Fibroblast of upper back skin (primary cell): ENCODE data around the gene CPTP.

Experiments used
- DNase-seq: peaks from one replicate; pipeline ENCODE4 v3.0.0-alpha.2; 2013

Gene CPTP

DNA sequence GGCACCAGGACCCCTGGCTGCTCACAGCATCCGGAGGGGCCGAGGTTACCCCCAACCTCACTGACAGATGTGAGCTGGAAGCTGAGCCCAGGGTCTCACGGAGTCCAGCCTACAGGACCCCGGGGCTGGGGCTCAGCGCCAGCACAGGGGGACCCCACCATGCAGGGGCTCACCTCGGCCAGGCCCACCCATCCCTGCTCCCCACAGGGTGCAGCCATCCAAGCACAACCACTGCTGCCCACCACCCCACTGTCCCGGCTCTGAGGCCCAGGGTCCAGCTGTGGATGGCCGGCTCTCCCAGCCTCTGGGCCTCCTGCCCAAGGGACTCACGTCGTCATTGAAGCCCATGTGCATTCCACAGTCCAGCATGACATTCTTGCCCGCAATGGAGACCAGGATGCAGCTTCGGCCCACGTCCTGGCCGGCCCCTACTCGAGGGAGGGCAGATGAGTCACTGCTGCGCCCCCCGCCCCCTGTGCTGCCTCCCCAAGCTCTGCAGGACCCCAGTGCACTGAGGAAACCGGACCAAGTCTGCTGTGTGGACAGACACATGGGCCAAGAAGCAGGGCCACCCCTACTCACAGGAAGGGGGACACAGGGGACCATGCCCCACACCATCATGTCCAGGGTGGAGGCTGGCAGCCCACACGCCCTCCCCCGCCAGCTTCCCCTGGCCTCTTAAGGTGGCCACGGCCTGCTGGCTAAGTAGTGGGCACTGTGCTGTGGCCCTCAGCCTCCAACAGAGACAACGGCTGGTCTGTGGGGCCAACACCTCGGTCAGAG is 3.7 kb upstream of the CPTP start:
- no peak for DNase-seq

DNA sequence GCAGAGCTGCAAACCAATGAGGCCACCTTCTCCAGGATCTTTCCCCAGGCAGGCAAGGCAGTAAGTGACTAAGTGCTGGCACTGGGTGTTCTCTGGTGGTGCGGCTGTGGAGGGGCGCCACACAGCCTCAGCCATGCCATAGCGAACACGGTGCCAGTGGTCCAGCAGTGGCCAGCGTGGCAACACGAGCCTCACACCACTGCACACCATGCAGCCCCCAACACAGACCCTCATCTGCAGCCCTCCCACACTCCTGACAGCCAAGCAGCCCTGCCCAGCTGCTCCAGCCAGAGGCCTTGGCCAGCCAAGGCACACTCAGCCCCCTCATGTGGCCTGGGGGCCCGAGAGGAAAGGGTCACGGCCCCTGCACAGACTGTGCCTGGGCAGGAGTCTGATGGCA is 3.1 kb upstream of the CPTP start:
- no peak for DNase-seq

DNA sequence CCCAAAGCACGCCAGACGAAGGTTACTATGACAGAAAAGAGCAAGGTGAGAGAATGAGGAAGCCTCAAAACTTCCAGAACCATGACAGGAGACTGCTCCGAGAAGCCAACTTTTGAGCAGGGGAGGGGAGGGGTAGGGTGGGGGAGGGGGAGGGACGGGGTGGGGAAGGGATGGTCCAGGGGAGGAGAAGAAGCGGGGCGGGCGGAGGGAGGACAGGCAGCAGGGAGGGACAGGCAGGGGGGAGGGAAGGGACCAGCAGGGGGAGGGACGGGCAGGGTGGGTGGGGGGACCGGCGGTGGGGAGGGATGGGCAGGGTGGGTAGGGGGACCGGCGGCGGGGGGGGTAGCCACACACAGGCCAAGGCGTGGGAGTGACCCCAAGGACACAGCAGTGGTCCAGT is 2.2 kb upstream of the CPTP start:
- DNase-seq, result no peak

DNA sequence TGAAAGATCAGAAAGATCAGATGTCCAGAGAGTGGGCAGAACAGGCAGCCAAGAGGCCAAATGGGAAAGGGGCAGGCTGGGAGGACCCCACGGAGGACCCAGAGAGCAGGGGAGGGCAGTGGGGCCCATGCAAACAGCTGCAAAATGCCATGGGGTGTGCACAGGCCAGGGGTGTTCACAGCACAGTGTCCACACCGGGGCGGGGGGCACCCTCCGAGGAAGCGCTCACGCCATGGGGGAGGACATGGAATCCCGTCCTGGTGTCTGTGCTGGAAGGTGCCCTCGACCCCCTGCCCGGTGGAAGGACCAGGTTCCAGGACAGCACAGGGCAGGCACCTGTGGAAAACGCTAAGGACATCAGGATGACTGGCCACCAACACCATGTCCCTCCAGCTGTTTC is 1.6 kb upstream of the CPTP start:
- DNase-seq, result no peak

DNA sequence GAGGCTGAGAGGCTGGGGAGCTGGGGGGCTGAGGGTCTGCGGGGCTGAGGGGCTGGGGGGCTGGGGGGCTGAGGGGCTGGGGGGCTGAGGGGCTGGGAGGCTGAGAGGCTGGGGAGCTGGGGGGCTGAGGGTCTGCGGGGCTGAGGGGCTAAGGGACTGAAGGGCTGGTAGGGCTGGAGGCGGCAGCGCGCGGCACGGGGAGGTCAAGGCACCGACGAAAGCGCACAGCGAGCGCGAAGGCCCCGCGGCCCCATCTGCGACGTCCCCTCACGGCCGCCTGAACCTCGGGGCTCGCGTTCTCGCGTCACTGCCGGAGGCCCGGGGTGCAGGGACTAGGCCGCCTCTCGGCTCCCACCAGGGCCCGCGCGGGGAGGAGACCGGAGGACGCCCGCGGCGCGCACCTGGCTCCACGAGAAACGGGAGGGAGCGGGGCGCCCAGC is 498 bp upstream of the CPTP start:
- no peak for DNase-seq

DNA sequence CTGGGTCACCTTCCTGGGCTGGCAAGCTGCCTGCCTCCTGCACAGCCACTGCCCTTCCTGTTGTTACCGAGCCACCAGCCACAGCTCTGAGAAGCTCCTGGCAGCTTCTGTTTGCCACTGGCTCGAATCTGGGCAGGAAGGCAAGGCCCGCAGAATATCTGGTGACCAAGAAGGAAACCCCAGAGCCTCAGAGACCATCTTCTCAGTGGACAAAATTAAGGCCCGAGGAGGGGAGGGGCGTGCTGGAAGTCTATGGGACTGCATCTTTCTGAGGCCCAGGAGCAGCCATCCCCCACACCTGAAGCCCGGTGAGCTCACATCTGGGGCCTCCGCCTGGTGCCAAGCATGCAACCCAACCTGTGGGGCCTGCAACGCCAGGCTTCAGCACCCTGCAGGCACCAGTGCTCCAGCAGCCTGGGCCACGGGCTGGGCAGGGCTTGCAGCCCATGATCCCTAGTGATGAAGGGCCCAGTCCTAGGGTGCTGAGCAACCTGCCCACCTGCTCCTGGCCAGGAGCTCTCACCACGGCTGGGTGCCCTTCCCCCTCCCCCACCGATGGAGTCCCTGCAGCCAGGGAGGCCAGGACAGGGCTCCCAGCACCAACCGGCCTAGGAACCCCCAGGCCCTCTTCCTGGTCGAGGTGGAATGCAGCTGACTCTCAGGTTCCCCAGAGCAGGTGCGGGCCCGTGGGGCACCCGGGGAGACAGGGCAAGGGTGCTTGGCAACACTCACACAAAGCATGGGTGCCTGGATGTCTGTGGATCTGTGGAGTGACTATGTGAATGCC is 879 bp downstream of the CPTP start:
- DNase-seq, result no peak

DNA sequence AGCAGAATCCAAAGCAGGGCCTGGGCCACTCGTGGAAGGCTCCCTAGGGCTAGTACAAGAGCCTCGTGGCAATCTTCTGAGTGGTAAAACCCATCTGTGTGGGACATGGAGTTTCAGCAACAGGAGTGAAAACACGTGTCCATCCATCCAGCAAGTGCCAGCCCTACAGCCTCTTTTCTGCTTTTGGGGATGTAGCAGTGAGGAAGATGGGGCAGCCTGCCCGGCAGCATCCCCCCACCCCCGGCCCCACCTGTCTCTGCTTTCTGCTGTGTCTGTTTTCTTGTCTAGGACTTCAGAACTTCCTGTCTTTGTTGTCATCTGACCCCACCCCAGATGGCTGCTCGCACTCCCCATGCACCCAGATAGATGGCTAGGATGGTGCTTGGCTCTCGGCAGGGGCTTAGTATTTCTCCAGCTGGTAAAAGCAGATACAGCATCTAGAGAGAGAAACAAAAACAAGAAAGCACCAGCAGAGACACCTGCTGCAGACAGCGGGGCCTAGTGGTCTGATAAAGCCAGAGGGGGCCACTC is 1.5 kb downstream of the CPTP start:
- no peak for DNase-seq

DNA sequence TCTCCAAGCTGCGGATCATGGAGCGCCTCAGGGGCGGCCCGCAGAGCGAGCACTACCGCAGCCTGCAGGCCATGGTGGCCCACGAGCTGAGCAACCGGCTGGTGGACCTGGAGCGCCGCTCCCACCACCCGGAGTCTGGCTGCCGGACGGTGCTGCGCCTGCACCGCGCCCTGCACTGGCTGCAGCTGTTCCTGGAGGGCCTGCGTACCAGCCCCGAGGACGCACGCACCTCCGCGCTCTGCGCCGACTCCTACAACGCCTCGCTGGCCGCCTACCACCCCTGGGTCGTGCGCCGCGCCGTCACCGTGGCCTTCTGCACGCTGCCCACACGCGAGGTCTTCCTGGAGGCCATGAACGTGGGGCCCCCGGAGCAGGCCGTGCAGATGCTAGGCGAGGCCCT is 2.7 kb downstream of the CPTP start:
- DNase-seq, result no peak

DNA sequence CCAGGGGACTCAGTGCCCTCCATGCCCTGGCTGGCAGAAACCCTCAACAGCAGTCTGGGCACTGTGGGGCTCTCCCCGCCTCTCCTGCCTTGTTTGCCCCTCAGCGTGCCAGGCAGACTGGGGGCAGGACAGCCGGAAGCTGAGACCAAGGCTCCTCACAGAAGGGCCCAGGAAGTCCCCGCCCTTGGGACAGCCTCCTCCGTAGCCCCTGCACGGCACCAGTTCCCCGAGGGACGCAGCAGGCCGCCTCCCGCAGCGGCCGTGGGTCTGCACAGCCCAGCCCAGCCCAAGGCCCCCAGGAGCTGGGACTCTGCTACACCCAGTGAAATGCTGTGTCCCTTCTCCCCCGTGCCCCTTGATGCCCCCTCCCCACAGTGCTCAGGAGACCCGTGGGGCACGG is 3.7 kb downstream of the CPTP start:
- no peak for DNase-seq

DNA sequence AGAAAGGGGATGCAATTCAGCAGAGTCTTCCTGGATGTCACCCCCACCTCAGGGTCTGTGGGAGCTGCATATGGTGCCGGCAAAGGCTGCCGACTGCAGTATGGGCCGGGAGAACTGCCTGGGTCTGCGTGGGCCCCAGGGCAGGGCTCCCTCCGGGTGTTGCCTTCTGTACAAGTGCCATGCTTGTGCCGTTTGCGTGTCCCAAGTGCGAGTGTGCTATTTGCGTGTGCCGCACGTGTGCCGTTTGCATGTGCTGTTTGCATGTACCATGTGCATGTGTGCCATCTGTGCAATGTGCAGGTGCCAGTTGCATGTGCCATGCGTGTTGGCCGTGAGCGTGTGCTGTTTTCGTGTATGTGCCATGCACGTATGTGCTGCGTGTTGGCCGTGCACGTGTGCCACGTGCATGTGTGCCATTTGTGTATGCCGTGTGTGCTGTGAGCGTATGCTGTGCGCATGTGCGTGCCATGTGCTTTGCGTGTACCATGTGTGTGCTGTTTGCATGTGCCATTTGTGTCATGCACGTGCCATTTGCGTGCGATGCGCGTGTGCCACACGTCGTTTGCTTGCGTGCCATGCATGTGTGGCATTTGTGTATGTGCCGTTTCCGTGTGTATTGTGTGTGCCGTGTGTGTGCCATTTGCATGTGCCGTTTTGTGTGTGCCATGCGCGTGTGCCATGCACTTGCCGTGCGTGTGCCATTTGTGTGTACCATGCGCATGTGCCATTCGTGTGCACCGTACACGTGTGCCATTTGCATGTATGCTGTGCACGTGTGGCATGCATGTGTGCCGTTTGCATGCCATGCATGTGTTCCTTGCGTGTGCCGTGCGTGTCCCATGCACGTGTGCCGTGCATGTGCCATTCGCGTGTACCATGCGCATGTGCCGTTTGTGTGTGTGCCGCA is 5.0 kb downstream of the CPTP start:
- no peak for DNase-seq

DNA sequence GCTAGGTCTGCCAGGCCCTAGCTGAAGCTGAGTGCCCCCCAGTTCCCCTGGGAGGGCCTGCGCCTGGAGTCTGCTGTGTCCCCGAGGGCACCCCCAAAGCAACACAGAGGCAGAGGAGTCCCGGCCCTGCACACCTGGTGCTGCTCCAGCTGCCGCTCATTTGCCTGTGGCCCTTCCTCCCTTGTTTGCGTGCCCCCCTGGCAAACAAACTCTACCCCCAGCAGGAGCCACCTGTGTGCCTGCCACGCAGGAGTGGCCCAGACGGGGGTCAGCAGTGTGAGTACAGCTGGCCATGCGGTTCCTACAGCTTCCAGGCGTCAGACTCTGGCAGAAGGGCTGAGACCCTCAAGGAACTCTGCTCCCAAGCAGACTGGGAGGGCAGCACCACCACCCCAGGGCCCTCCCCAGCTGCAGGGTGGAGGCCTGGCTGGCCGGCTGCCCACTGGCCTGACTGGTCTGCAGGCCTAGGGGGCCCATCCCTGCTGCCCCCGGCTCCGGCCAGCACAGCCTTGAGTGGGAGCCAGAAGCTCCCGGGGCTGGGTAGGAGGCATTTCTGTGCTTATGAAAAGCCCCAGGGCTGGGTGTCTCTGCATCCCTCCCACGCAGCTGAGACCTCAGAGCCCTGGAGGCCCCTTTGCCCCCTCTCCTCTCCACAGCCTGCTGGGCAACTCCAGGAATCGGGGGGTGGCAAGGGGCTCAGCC is 5.9 kb downstream of the CPTP start:
- DNase-seq, result no peak

DNA sequence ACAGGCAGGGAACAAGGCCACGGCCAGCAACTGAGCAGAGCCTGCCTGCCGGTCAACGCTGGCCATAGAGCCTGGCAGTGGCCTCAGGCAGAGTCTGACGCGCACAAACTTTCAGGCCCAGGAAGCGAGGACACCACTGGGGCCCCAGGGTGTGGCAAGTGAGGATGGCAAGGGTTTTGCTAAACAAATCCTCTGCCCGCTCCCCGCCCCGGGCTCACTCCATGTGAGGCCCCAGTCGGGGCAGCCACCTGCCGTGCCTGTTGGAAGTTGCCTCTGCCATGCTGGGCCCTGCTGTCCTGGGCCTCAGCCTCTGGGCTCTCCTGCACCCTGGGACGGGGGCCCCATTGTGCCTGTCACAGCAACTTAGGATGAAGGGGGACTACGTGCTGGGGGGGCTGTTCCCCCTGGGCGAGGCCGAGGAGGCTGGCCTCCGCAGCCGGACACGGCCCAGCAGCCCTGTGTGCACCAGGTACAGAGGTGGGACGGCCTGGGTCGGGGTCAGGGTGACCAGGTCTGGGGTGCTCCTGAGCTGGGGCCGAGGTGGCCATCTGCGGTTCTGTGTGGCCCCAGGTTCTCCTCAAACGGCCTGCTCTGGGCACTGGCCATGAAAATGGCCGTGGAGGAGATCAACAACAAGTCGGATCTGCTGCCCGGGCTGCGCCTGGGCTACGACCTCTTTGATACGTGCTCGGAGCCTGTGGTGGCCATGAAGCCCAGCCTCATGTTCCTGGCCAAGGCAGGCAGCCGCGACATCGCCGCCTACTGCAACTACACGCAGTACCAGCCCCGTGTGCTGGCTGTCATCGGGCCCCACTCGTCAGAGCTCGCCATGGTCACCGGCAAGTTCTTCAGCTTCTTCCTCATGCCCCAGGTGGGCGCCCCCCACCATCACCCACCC is 6.7 kb downstream of the CPTP start, which contains the start of gene TAS1R3:
TSS of gene TAS1R3 (plus strand) at position 213 of the 898 bp plus-strand sequence. CDS start at position 279, 66 bp downstream.
- DNase-seq, result no peak

DNA sequence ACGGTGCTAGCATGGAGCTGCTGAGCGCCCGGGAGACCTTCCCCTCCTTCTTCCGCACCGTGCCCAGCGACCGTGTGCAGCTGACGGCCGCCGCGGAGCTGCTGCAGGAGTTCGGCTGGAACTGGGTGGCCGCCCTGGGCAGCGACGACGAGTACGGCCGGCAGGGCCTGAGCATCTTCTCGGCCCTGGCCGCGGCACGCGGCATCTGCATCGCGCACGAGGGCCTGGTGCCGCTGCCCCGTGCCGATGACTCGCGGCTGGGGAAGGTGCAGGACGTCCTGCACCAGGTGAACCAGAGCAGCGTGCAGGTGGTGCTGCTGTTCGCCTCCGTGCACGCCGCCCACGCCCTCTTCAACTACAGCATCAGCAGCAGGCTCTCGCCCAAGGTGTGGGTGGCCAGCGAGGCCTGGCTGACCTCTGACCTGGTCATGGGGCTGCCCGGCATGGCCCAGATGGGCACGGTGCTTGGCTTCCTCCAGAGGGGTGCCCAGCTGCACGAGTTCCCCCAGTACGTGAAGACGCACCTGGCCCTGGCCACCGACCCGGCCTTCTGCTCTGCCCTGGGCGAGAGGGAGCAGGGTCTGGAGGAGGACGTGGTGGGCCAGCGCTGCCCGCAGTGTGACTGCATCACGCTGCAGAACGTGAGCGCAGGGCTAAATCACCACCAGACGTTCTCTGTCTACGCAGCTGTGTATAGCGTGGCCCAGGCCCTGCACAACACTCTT is 7.6 kb downstream of the CPTP start:
- DNase-seq, result no peak

DNA sequence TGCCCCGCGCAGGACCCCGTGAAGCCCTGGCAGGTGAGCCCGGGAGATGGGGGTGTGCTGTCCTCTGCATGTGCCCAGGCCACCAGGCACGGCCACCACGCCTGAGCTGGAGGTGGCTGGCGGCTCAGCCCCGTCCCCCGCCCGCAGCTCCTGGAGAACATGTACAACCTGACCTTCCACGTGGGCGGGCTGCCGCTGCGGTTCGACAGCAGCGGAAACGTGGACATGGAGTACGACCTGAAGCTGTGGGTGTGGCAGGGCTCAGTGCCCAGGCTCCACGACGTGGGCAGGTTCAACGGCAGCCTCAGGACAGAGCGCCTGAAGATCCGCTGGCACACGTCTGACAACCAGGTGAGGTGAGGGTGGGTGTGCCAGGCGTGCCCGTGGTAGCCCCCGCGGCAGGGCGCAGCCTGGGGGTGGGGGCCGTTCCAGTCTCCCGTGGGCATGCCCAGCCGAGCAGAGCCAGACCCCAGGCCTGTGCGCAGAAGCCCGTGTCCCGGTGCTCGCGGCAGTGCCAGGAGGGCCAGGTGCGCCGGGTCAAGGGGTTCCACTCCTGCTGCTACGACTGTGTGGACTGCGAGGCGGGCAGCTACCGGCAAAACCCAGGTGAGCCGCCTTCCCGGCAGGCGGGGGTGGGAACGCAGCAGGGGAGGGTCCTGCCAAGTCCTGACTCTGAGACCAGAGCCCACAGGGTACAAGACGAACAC is 8.3 kb downstream of the CPTP start:
- DNase-seq, result no peak

DNA sequence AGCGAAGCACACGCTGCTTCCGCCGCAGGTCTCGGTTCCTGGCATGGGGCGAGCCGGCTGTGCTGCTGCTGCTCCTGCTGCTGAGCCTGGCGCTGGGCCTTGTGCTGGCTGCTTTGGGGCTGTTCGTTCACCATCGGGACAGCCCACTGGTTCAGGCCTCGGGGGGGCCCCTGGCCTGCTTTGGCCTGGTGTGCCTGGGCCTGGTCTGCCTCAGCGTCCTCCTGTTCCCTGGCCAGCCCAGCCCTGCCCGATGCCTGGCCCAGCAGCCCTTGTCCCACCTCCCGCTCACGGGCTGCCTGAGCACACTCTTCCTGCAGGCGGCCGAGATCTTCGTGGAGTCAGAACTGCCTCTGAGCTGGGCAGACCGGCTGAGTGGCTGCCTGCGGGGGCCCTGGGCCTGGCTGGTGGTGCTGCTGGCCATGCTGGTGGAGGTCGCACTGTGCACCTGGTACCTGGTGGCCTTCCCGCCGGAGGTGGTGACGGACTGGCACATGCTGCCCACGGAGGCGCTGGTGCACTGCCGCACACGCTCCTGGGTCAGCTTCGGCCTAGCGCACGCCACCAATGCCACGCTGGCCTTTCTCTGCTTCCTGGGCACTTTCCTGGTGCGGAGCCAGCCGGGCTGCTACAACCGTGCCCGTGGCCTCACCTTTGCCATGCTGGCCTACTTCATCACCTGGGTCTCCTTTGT is 9.1 kb downstream of the CPTP start:
- no peak for DNase-seq

DNA sequence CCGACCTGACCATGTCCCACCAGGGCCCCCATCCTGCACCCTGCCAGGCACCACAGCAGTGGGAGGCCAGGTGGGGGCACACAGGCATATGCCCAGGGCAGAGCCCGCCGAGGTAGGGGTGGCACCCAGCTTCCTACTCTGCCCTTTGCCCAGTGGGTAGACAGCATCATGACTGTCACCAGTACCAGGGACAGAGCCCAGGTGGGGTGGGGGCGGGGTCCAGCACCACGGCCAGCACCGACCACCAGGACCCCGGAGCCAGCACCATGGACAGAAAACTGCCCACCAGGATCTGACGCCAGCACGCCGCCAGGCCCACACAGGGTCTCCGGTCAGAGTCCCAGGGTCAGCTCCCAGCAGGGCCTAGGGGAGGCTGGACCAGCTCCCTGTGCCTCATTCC is 10.2 kb downstream of the CPTP start:
- no peak for DNase-seq

DNA sequence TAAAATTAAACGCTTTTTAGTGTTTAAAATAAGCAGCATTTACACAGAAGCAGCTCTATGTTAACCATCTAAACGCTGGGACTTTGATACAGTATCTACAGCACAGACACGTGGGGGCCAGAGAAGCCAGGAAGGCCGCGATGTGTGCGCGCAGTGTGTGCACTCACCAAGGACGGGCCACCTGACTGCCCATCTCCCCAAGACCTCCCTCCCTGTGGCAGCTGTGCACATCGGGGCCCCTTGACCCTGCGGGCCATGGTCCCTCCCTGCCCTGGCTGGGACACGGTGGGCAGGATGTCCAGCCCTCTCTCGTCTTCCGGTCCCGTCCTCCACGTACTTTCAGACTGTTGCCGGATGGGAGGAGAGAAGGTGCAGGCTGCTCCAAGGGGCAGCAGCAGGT is 10.7 kb downstream of the CPTP start:
- DNase-seq, result no peak

DNA sequence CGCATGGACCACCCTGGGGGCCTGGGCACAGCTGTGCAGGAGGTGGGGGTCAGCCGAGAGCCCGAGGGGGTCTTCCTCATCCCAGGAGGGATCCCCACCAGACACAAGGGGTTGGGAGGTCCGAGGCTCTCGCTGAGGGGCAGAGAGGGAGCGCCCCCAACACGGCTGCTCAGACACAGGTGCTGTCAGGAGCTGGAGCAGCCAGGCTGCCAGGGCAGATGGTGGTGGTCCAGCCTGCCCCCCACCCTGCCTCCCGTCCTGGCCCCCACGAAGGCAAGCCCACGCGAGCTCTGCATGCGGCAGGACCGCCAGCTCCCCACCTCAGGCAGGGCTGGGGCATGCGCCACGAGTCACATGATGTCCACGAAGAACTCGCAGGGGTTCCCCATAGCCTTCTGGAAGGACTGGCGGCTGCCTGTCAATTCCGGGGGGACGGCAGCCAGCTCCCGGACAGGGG is 11.2 kb downstream of the CPTP start:
- DNase-seq, result no peak

DNA sequence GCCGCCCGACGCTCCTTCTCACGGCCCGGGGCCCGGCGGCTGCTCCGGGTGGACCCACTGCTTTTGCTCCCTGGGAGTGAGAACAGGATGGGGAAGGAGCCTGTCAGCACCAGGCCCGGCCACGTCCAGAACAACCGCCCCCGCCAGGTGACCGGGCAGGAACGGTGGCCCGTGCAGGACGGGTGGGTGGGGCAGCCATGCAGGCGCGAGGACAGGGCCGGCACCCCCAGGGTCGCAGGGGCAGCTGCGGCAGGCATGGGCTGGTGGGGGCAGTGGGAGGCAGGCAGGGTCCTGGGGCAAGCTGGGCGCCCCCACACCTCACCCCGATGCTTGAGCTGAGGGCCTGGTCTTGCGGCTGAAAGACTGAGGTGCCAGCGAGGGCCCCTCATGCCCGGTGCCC is 11.8 kb downstream of the CPTP start:
- no peak for DNase-seq
